IMR-90 (cell line): ENCODE results near the gene YRDC. TPM values are rescaled to one million over a fixed set of nuclear protein-coding genes. Genes with fewer than 3 reads are reported as not detected.

Experiments
- ATAC-seq: fragments of 200-7000 bp; cut with Tn5 transposase; 2 replicates; pipeline ENCODE4 v1.9.1; 2020; ENCODE audit warnings: low read depth, mild to moderate bottlenecking, moderate library complexity
- BruUV-seq: library from RNA; stranded (reverse); fragments of 400-500 nt; replicated peaks from 2 replicates; lab custom pipeline; 2021; lab: Mats Ljungman, UMichigan
- CTCF ChIA-PET: fragments of 300-600 bp; formaldehyde crosslinking; extraction: SDS; loops from one replicate; lab custom pipeline; 2021; ENCODE audit warnings: antibody characterized with exemption; lab: Yijun Ruan, JAX
- POLR2A ChIA-PET: fragments of 300-600 bp; sonication (Branson Sonifier 250); formaldehyde crosslinking; loops from one replicate; lab custom pipeline; 2022; ENCODE audit warnings: antibody characterized with exemption; ENCODE audit not compliant: unreplicated experiment; lab: Charles Lee
- DNase-seq: peaks from one replicate; pipeline ENCODE4 v3.0.0; 2013
- H2AFZ ChIP-seq: replicated peaks from 2 replicates; pipeline ENCODE3; 2013; ENCODE audit warnings: low read length, mild to moderate bottlenecking; ENCODE audit not compliant: poor library complexity
- H2AK5ac ChIP-seq: 2 replicates; pipeline ENCODE4 v1.6.1; 2013; ENCODE audit warnings: low read depth, low read length, inconsistent platforms
- H2AK9ac ChIP-seq: replicated peaks from 2 replicates; pipeline ENCODE3; 2013; ENCODE audit warnings: mild to moderate bottlenecking, low read depth, low read length, moderate library complexity; ENCODE audit not compliant: poor library complexity
- H2BK120ac ChIP-seq: 2 replicates; pipeline ENCODE4 v1.6.1; 2013; ENCODE audit warnings: low read depth, low read length, inconsistent platforms
- H2BK15ac ChIP-seq: 3 replicates; pipeline ENCODE4 v1.6.1; 2013; ENCODE audit warnings: low read depth, low read length, inconsistent platforms
- H2BK20ac ChIP-seq: 2 replicates; pipeline ENCODE4 v1.6.1; 2013; ENCODE audit warnings: low read depth, mild to moderate bottlenecking, inconsistent platforms, low read length, moderate library complexity
- H2BK5ac ChIP-seq: 2 replicates; pipeline ENCODE4 v1.6.1; 2013; ENCODE audit warnings: mild to moderate bottlenecking, low read depth, low read length, inconsistent platforms; ENCODE audit not compliant: poor library complexity, severe bottlenecking
- H3K14ac ChIP-seq: replicated peaks from 2 replicates; pipeline ENCODE4 v1.6.1; 2013; ENCODE audit warnings: low read depth, low read length, inconsistent platforms
- H3K18ac ChIP-seq: 2 replicates; pipeline ENCODE4 v1.6.1; 2013; ENCODE audit warnings: low read depth, low read length, control low read depth
- H3K23ac ChIP-seq: 2 replicates; pipeline ENCODE4 v1.6.1; 2013; ENCODE audit warnings: low read depth, low read length, inconsistent platforms
- H3K27ac ChIP-seq: 2 replicates; pipeline ENCODE4 v1.5.1; 2013; ENCODE audit warnings: mild to moderate bottlenecking, control low read depth, low read length; ENCODE audit not compliant: insufficient read depth
- H3K27me3 ChIP-seq: 2 replicates; pipeline ENCODE4 v1.6.1; 2013; ENCODE audit warnings: low read length; ENCODE audit not compliant: control insufficient read depth, insufficient read depth
- H3K36me3 ChIP-seq: 2 replicates; pipeline ENCODE4 v1.6.1; 2013; ENCODE audit warnings: low read length, mixed read lengths; ENCODE audit not compliant: control insufficient read depth, insufficient read depth
- H3K4ac ChIP-seq: 2 replicates; pipeline ENCODE4 v1.6.1; 2013; ENCODE audit warnings: low read depth, low read length, inconsistent platforms
- H3K4me1 ChIP-seq: 2 replicates; pipeline ENCODE4 v1.6.1; 2013; ENCODE audit warnings: low read length, mixed read lengths; ENCODE audit not compliant: control insufficient read depth, insufficient read depth
- H3K4me2 ChIP-seq: 2 replicates; pipeline ENCODE4 v1.6.1; 2013; ENCODE audit warnings: low read depth, mild to moderate bottlenecking, control low read depth, low read length, moderate library complexity
- H3K4me3 ChIP-seq: 2 replicates; pipeline ENCODE4 v1.5.1; 2013; ENCODE audit warnings: low read depth, mild to moderate bottlenecking, control low read depth, low read length, moderate library complexity; ENCODE audit not compliant: insufficient read depth
- H3K56ac ChIP-seq: 2 replicates; pipeline ENCODE4 v1.6.1; 2013; ENCODE audit warnings: low read length, inconsistent platforms; ENCODE audit not compliant: insufficient read depth; ENCODE audit errors: extremely low read depth
- H3K79me1 ChIP-seq, 2 experiments: 2 replicates each; pipeline ENCODE4 v1.6.1; 2013; ENCODE audit warnings: low read length in 2 of 2, inconsistent platforms in 1 of 2, low read depth in 1 of 2
- H3K9ac ChIP-seq: 2 replicates; pipeline ENCODE4 v1.6.1; 2013; ENCODE audit warnings: low read depth, low read length, control low read depth
- H3K9me1 ChIP-seq: 2 replicates; pipeline ENCODE4 v1.6.1; 2013; ENCODE audit warnings: low read length, inconsistent platforms; ENCODE audit not compliant: insufficient read depth
- H3K9me3 ChIP-seq: 2 replicates; pipeline ENCODE4 v1.6.1; 2013; ENCODE audit warnings: low read length; ENCODE audit not compliant: control insufficient read depth, insufficient read depth
- H4K20me1 ChIP-seq: 2 replicates; pipeline ENCODE4 v1.6.1; 2013; ENCODE audit warnings: low read length, inconsistent platforms; ENCODE audit not compliant: insufficient read depth
- H4K5ac ChIP-seq: 2 replicates; pipeline ENCODE4 v1.6.1; 2013; ENCODE audit warnings: mild to moderate bottlenecking, low read depth, low read length, control low read depth
- H4K8ac ChIP-seq, 2 experiments: 2 replicates each; pipeline ENCODE4 v1.6.1; 2013; ENCODE audit warnings: low read depth in 2 of 2, low read length in 2 of 2, control low read depth in 1 of 2, inconsistent platforms in 1 of 2
- H4K91ac ChIP-seq: 2 replicates; pipeline ENCODE4 v1.6.1; 2013; ENCODE audit warnings: low read depth, low read length, inconsistent platforms; ENCODE audit not compliant: insufficient read depth
- CEBPB ChIP-seq: IDR thresholded peaks from 2 replicates; pipeline ENCODE4 v1.6.1; 2012; ENCODE audit warnings: low read depth, low read length, improper control_type of control experiment
- ELK1 ChIP-seq: fragments of 150-350 bp; IDR thresholded peaks from 2 replicates; pipeline ENCODE4 v1.6.1; 2016; ENCODE audit warnings: low read depth, mild to moderate bottlenecking, low read length, moderate library complexity, borderline replicate concordance
- FOS ChIP-seq: fragments of 150-350 bp; IDR thresholded peaks from 2 replicates; pipeline ENCODE4 v1.6.1; 2016; ENCODE audit warnings: low read depth, low read length
- MAFK ChIP-seq: IDR thresholded peaks from 2 replicates; pipeline ENCODE4 v1.6.1; 2012; ENCODE audit warnings: low read depth, low read length, improper control_type of control experiment
- NFE2L2 ChIP-seq: fragments of 150-350 bp; IDR thresholded peaks from 2 replicates; pipeline ENCODE4 v1.6.1; 2016; ENCODE audit warnings: low read depth, mild to moderate bottlenecking, low read length
- RAD21 ChIP-seq: IDR thresholded peaks from 2 replicates; pipeline ENCODE4 v1.6.1; 2012; ENCODE audit warnings: low read length, improper control_type of control experiment
- RCOR1 ChIP-seq: IDR thresholded peaks from 2 replicates; pipeline ENCODE4 v1.6.1; 2012; ENCODE audit warnings: mild to moderate bottlenecking, low read length, improper control_type of control experiment; ENCODE audit not compliant: insufficient replicate concordance
- SMC3 ChIP-seq: fragments of 150-350 bp; IDR thresholded peaks from 2 replicates; pipeline ENCODE4 v1.6.1; 2016; ENCODE audit warnings: low read depth, mild to moderate bottlenecking, antibody characterized with exemption, low read length, moderate library complexity
- USF2 ChIP-seq: fragments of 150-350 bp; IDR thresholded peaks from 2 replicates; pipeline ENCODE4 v1.6.1; 2017; ENCODE audit warnings: mild to moderate bottlenecking, antibody characterized with exemption, low read length, low read depth
- WGBS, 2 experiments: methylation state at CpG; one replicate each; pipeline versions ENCODE4 v1.1.5 to v1.1.7; 2013; ENCODE audit warnings: missing lambda C conversion rate in 2 of 2; ENCODE audit not compliant: insufficient read length in 1 of 2; ENCODE audit errors: extremely low coverage in 2 of 2; 5-methylcytosine and 5-hydroxymethylcytosine counted together
- dilution Hi-C: fragments of 300-500 bp; cut with HindIII; formaldehyde crosslinking; loops from one replicate; pipeline ENCODE4 v1.14.3; 2018; ENCODE audit warnings: low sequenced_read_pairs; ENCODE audit not compliant: unreplicated experiment
- in situ Hi-C: fragments of 300-500 bp; cut with MboI; formaldehyde crosslinking; loops from 3 replicates; pipeline ENCODE4 v1.14.3; 2019; ENCODE audit warnings: low sequenced_read_pairs, inconsistent platforms, mixed read lengths
- intact Hi-C: fragments of 100-400 bp; cut with micrococcal nuclease; formaldehyde crosslinking; loops from 2 replicates; pipeline ENCODE4 v1.10.0; 2022
- polyA plus RNA-seq, 3 experiments: library from polyadenylated mRNA; depleted of rRNA; stranded (reverse); fragments of >200 nt; gene quantifications; 2 replicates each; pipeline ENCODE4 v1.2.3, GENCODE V29; 2012; ENCODE audit warnings: low replicate concordance in 1 of 3
- total RNA-seq: library from RNA; depleted of rRNA; stranded (reverse); fragments of >200 nt; gene quantifications from 2 replicates; pipeline ENCODE4 v1.2.3, GENCODE V29; 2012
- TF ChIP-seq, protein P1 (sequence below): conservative IDR thresholded peaks from 2 replicates; pipeline ENCODE4 v1.5.1; 2012; ENCODE audit warnings: mild to moderate bottlenecking, low read depth, low read length, improper control_type of control experiment

Gene YRDC
- total and polyA plus RNA-seq, 2 of the 4 experiments (the other 2 are of a cell fraction), result 21.0 to 21.7 TPM

DNA sequence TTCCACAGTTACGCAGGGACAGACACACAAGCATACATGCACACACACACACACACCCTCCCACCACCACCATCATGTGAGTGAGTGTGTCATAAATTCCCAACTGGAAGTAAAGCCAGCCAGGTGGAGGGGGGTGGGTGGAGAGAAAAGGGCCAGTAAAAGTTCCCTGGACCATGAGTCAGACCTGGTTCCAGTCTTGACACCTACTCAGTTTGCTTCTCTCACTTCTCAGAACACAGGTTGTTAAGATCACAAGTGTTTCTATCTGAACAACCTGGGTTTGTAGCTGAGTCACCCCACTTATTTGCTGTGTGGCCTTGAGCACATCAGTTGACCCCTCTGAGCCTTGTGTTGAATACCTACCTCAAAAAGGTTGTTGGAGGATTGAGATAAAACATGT, 52.7 kb downstream of the YRDC start:
- Histone ChIP-seq H3K18ac (no peak overlapping the region), H3K79me1 (no peaks in the 10 kb centered on the region), H2BK20ac (no peak overlapping the region), H3K4me3 (no peak overlapping the region), H3K36me3 (no peaks in the 10 kb centered on the region), H4K8ac (no peak overlapping the region), H3K14ac (no peak overlapping the region), H3K4ac (no peak overlapping the region), H3K4me2 (no peak overlapping the region), H3K27ac (no peak overlapping the region), H3K23ac (no peak overlapping the region), H3K9me1 (no peaks in the 10 kb centered on the region), H2BK120ac (no peak overlapping the region), H2AK5ac (no peak overlapping the region), H2AFZ (no peak overlapping the region), H3K56ac (no peak overlapping the region), H2BK15ac (no peak overlapping the region), H2AK9ac (no peak overlapping the region), H3K4me1 (no peaks in the 10 kb centered on the region), H3K27me3 (peaks cover 32% of the 10 kb centered on the region), H3K9me3 (no peaks in the 10 kb centered on the region), H4K91ac (no peak overlapping the region), H4K5ac (no peak overlapping the region), H3K9ac (no peak overlapping the region), H2BK5ac (no peak overlapping the region), H4K20me1 (no peaks in the 10 kb centered on the region)
- no peak for ATAC-seq
- no CpG with 5 or more reads among the region's 1 CpG for WGBS, 2 experiments
- in situ Hi-C loops (no loop called here), dilution Hi-C loops (no loop called here), intact Hi-C loops (no loop called here)
- BruUV-seq, result no TSS peak
- ChIA-PET POLR2A (no interaction called here), CTCF (no interaction called here)
- no peak for DNase-seq
- no peak for TF ChIP-seq ELK1
- no peak for TF ChIP-seq CEBPB
- TF ChIP-seq, protein P1, sequence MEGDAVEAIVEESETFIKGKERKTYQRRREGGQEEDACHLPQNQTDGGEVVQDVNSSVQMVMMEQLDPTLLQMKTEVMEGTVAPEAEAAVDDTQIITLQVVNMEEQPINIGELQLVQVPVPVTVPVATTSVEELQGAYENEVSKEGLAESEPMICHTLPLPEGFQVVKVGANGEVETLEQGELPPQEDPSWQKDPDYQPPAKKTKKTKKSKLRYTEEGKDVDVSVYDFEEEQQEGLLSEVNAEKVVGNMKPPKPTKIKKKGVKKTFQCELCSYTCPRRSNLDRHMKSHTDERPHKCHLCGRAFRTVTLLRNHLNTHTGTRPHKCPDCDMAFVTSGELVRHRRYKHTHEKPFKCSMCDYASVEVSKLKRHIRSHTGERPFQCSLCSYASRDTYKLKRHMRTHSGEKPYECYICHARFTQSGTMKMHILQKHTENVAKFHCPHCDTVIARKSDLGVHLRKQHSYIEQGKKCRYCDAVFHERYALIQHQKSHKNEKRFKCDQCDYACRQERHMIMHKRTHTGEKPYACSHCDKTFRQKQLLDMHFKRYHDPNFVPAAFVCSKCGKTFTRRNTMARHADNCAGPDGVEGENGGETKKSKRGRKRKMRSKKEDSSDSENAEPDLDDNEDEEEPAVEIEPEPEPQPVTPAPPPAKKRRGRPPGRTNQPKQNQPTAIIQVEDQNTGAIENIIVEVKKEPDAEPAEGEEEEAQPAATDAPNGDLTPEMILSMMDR, result no peak
- TF ChIP-seq USF2, result no peak
- no peak for TF ChIP-seq RCOR1
- TF ChIP-seq FOS, result no peak
- TF ChIP-seq SMC3, result no peak
- TF ChIP-seq NFE2L2, result no peak
- TF ChIP-seq RAD21, result no peak
- no peak for TF ChIP-seq MAFK
